Spleen (tissue), 7 donors: Measurements from ENCODE around the gene FNTB.

Experiments used
- CTCF ChIP-seq, 11 experiments: fragments of 200-600 bp in 7 of 11; fragments of 450-650 bp in 4 of 11; sonication (generic) in 4 of 11; IDR thresholded peaks in 8 of 11; conservative IDR thresholded peaks in 3 of 11; 1 replicate in 7 of 11; 2 replicates in 4 of 11; pipeline versions ENCODE4 v1.4.0 to v1.8.0; 2016 to 2021; ENCODE audit warnings: antibody characterized with exemption in 11 of 11, inconsistent platforms in 4 of 11, mild to moderate bottlenecking in 1 of 11
- POLR2A ChIP-seq, 3 donors: fragments of 450-650 bp; IDR thresholded peaks; one replicate each; pipeline ENCODE4 v1.5.1; 2017; ENCODE audit warnings: antibody characterized with exemption in 3 of 3, mild to moderate bottlenecking in 1 of 3
- donor health status: DM: no; HTN: no; CAD: no; lungs with moderate emphysema.
- donor health status: DM: no; HTN: no; CAD: no.
- donor health status: DM: no; HTN: no; CAD: no.

- no peak for TF ChIP-seq CTCF (IDR thresholded peaks at IDR 0.05 in 8 of 11, conservative IDR thresholded peaks at IDR 0.05 in 3 of 11)
- no peak for TF ChIP-seq POLR2A (IDR thresholded peaks at IDR 0.05)
Measured at GRCh38 chr14:65042296-65042695, 55.6 kb downstream of the FNTB start.
